ENCODE data around the gene NAV1.

DNA sequence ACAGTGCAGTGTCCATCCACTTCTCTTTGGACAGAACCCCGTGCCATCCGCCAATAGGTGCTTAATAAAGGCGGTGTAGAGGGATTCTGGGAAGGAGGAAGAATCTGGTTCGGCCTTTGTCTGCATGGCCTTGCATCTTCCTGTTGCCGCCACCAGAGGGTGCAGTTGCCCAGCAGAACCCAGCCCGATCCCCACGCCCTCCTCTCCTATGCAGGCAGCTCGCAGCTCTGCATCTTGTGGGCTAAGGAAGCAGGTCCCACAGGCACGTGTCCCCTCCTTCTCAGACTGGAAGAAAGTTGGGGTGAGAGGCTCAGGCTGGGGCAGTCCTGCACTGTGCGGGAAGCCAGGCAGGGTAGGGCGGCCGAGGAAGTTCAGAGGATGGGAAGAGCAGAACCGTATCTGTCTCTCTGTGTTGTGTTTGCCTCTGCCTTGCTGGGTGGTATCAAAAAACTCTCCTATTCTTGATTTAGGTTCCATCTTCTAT lies 20.8 kb downstream of the NAV1 start:
- TF ChIP-seq, protein P1, sequence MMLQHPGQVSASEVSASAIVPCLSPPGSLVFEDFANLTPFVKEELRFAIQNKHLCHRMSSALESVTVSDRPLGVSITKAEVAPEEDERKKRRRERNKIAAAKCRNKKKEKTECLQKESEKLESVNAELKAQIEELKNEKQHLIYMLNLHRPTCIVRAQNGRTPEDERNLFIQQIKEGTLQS (IDR thresholded peaks at IDR 0.05; ENCODE audit: insufficient read depth, low read depth, low read length) = no peak
- TF ChIP-seq HDAC2 (IDR thresholded peaks at IDR 0.05; ENCODE audit: borderline replicate concordance in 1 of 2, low read depth in 2 of 2, low read length in 2 of 2) (no peak), JUND (IDR thresholded peaks at IDR 0.05; ENCODE audit: low read length) (no peak), CHD1 (IDR thresholded peaks at IDR 0.05; ENCODE audit: low read depth, low read length) (no peak), EZH2 (IDR thresholded peaks at IDR 0.05; ENCODE audit: low read depth, low read length, severe bottlenecking) (no peak), CBX5 (IDR thresholded peaks at IDR 0.05; ENCODE audit: low read depth, low read length) (no peak)
- TF ChIP-seq, protein P2, sequence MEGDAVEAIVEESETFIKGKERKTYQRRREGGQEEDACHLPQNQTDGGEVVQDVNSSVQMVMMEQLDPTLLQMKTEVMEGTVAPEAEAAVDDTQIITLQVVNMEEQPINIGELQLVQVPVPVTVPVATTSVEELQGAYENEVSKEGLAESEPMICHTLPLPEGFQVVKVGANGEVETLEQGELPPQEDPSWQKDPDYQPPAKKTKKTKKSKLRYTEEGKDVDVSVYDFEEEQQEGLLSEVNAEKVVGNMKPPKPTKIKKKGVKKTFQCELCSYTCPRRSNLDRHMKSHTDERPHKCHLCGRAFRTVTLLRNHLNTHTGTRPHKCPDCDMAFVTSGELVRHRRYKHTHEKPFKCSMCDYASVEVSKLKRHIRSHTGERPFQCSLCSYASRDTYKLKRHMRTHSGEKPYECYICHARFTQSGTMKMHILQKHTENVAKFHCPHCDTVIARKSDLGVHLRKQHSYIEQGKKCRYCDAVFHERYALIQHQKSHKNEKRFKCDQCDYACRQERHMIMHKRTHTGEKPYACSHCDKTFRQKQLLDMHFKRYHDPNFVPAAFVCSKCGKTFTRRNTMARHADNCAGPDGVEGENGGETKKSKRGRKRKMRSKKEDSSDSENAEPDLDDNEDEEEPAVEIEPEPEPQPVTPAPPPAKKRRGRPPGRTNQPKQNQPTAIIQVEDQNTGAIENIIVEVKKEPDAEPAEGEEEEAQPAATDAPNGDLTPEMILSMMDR (IDR thresholded peaks at IDR 0.05; ENCODE audit: control extremely low read depth in 1 of 3, insufficient read depth in 1 of 3, low read depth in 1 of 3, low read length in 3 of 3) = peak; percentile 95 to 99 (median 98)
- TF ChIP-seq, protein P3, sequence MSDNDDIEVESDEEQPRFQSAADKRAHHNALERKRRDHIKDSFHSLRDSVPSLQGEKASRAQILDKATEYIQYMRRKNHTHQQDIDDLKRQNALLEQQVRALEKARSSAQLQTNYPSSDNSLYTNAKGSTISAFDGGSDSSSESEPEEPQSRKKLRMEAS (IDR thresholded peaks at IDR 0.05) = peak; percentile 90

All from H1 (cell line).